Stomach smooth muscle (tissue), 2 donors: ENCODE data around the gene SELENON.
"Not testable (repeated sequence)": the region's sequence is repeated elsewhere in the genome, so short reads cannot be mapped to it uniquely, and the experiment has no call there.

Experiments
- H3K27ac ChIP-seq: one replicate; pipeline ENCODE4 v1.7.0; 2013; ENCODE audit warnings: mild to moderate bottlenecking, low read length, inconsistent platforms
- H3K27me3 ChIP-seq, 2 donors: one replicate each; pipeline ENCODE4 v1.7.0; 2013; ENCODE audit warnings: low read length in 2 of 2; ENCODE audit not compliant: insufficient read depth in 2 of 2, control insufficient read depth in 1 of 2
- H3K36me3 ChIP-seq, 2 donors: one replicate each; pipeline ENCODE4 v1.7.0; 2013; ENCODE audit warnings: low read length in 2 of 2; ENCODE audit not compliant: control insufficient read depth in 2 of 2, insufficient read depth in 2 of 2
- H3K4me1 ChIP-seq: one replicate; pipeline ENCODE4 v1.7.0; 2013; ENCODE audit warnings: low read length; ENCODE audit not compliant: control insufficient read depth, insufficient read depth
- H3K4me3 ChIP-seq, 2 donors: one replicate each; pipeline ENCODE4 v1.7.0; 2013; ENCODE audit warnings: low read length in 2 of 2
- H3K9ac ChIP-seq, 2 donors: one replicate each; pipeline ENCODE4 v1.7.0; 2013; ENCODE audit warnings: low read length in 2 of 2, mild to moderate bottlenecking in 1 of 2
- H3K9me3 ChIP-seq, 2 donors: one replicate each; pipeline ENCODE4 v1.7.0; 2013; ENCODE audit warnings: low read length in 2 of 2; ENCODE audit not compliant: control insufficient read depth in 2 of 2
- donor health status: healthy.
- donor health status: Pancreatic carcinoma.

Gene SELENON

GRCh38 chr1:25834894-25835293 is 34.9 kb downstream of the SELENON start:
- Histone ChIP-seq H3K4me1 (no peaks in the 10 kb centered on the region), H3K9ac (no peak overlapping the region), H3K27me3 (no peaks in the 10 kb centered on the region), H3K36me3 (peaks cover 39 to 43% of the 10 kb centered on the region in 2 donors), H3K4me3 (no peak overlapping the region), H3K9me3 (no peaks in the 10 kb centered on the region), H3K27ac (no peak overlapping the region)

GRCh38 chr1:25836695-25837094 is 36.7 kb downstream of the SELENON start:
- no peaks in the 10 kb centered on the region for H3K9me3 ChIP-seq
- no peaks in the 10 kb centered on the region for H3K27me3 ChIP-seq
- peaks cover 25% of the 10 kb centered on the region in 2 donors for H3K36me3 ChIP-seq
- H3K27ac ChIP-seq: no peak overlapping the region
- H3K4me3 ChIP-seq: no peak overlapping the region
- no peaks in the 10 kb centered on the region for H3K4me1 ChIP-seq
- H3K9ac ChIP-seq: no peak overlapping the region

GRCh38 chr1:25837262-25837875 is 37.4 kb downstream of the SELENON start:
- H3K27me3 ChIP-seq: no peaks in the 10 kb centered on the region
- peaks cover 18 to 19% of the 10 kb centered on the region in 2 donors for H3K36me3 ChIP-seq
- no peaks in the 10 kb centered on the region for H3K9me3 ChIP-seq
- H3K4me3 ChIP-seq: no peak overlapping the region
- no peak overlapping the region for H3K9ac ChIP-seq
- H3K27ac ChIP-seq: no peak overlapping the region
- H3K4me1 ChIP-seq: no peaks in the 10 kb centered on the region

GRCh38 chr1:25839808-25840207 is 39.8 kb downstream of the SELENON start:
- not testable (repeated sequence) for H3K9ac ChIP-seq, H3K9me3 ChIP-seq

GRCh38 chr1:25843483-25843882 is 43.5 kb downstream of the SELENON start:
- no peaks in the 10 kb centered on the region for H3K36me3 ChIP-seq
- H3K27ac ChIP-seq: no peak overlapping the region
- H3K27me3 ChIP-seq: no peaks in the 10 kb centered on the region
- no peak overlapping the region for H3K9ac ChIP-seq
- H3K4me3 ChIP-seq: no peak overlapping the region
- no peaks in the 10 kb centered on the region for H3K4me1 ChIP-seq
- H3K9me3 ChIP-seq: no peaks in the 10 kb centered on the region

More at GRCh38 chr1:25839808-25840207, 39.8 kb downstream of the SELENON start:
- H3K4me1 ChIP-seq, H3K36me3 ChIP-seq, H3K27ac ChIP-seq, H3K27me3 ChIP-seq, H3K4me3 ChIP-seq: not testable (repeated sequence)

GRCh38 chr1:25844536-25845337 is 44.7 kb downstream of the SELENON start:
- Histone ChIP-seq H3K36me3 (no peaks in the 10 kb centered on the region), H3K27me3 (no peaks in the 10 kb centered on the region), H3K9me3 (no peaks in the 10 kb centered on the region), H3K9ac (no peak overlapping the region), H3K27ac (no peak overlapping the region), H3K4me1 (no peaks in the 10 kb centered on the region), H3K4me3 (no peak overlapping the region)

- no peak overlapping the region for H3K27ac ChIP-seq
- H3K9me3 ChIP-seq: no peaks in the 10 kb centered on the region
- no peak overlapping the region for H3K4me3 ChIP-seq
- no peak overlapping the region for H3K9ac ChIP-seq
- H3K27me3 ChIP-seq: no peaks in the 10 kb centered on the region
- H3K36me3 ChIP-seq: no peaks in the 10 kb centered on the region
- no peaks in the 10 kb centered on the region for H3K4me1 ChIP-seq
Measured at GRCh38 chr1:25845664-25846063, 45.7 kb downstream of the SELENON start.

- Histone ChIP-seq H3K9me3 (no peaks in the 10 kb centered on the region), H3K36me3 (no peaks in the 10 kb centered on the region), H3K27me3 (peaks cover 0 to 2% of the 10 kb centered on the region in 2 donors), H3K9ac (no peak overlapping the region), H3K4me1 (no peaks in the 10 kb centered on the region), H3K27ac (no peak overlapping the region), H3K4me3 (no peak overlapping the region)
Measured at GRCh38 chr1:25847929-25848328, 47.9 kb downstream of the SELENON start.

GRCh38 chr1:25848531-25848930 is 48.5 kb downstream of the SELENON start:
- H3K9ac ChIP-seq: no peak overlapping the region
- H3K36me3 ChIP-seq: no peaks in the 10 kb centered on the region
- no peaks in the 10 kb centered on the region for H3K9me3 ChIP-seq
- H3K4me1 ChIP-seq: no peaks in the 10 kb centered on the region
- peaks cover 0 to 2% of the 10 kb centered on the region in 2 donors for H3K27me3 ChIP-seq
- H3K27ac ChIP-seq: no peak overlapping the region
- H3K4me3 ChIP-seq: no peak overlapping the region

GRCh38 chr1:25854554-25854953 is 54.6 kb downstream of the SELENON start:
- Histone ChIP-seq H3K4me1 (peaks cover 9% of the 10 kb centered on the region), H3K27ac (no peak overlapping the region), H3K9me3 (no peaks in the 10 kb centered on the region), H3K27me3 (peaks cover 0 to 2% of the 10 kb centered on the region in 2 donors), H3K4me3 (no peak overlapping the region), H3K36me3 (no peaks in the 10 kb centered on the region), H3K9ac (no peak overlapping the region)

GRCh38 chr1:25856856-25857255 is 56.9 kb downstream of the SELENON start:
- Histone ChIP-seq H3K27me3 (peaks cover 0 to 2% of the 10 kb centered on the region in 2 donors), H3K9ac (no peak overlapping the region), H3K4me3 (no peak overlapping the region), H3K4me1 (peaks cover 12% of the 10 kb centered on the region), H3K9me3 (no peaks in the 10 kb centered on the region), H3K36me3 (no peaks in the 10 kb centered on the region), H3K27ac (no peak overlapping the region)
